GM18870 (cell line): ENCODE measurements around the gene RAB22A.

Source experiments
- ATAC-seq: cut with Tn5 transposase; IDR thresholded peaks from one replicate; pipeline ENCODE4 v1.9.1; 2021; ENCODE audit warnings: moderate library complexity; ENCODE audit not compliant: unreplicated experiment

The RAB22A gene

DNA sequence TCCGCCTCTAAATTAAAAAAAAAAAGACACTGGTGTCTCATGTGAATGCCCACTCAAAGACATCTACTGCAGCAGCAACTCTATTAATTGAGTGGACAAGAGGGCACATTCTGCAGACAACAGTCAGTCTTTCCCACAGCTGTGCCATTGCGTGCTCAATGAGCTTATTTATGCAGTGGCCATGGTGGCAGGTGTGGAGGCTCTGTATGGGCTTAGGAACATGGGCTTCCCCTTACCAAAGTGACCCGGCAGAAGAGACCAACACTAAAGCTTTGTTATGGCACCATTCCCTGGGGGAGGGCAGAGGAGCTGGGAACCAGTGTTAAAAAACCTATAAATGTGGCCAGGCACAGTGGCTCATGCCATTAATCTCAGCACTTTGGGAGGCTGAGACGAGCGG lies 75.3 kb downstream of the RAB22A start:
- ATAC-seq: no peak

DNA sequence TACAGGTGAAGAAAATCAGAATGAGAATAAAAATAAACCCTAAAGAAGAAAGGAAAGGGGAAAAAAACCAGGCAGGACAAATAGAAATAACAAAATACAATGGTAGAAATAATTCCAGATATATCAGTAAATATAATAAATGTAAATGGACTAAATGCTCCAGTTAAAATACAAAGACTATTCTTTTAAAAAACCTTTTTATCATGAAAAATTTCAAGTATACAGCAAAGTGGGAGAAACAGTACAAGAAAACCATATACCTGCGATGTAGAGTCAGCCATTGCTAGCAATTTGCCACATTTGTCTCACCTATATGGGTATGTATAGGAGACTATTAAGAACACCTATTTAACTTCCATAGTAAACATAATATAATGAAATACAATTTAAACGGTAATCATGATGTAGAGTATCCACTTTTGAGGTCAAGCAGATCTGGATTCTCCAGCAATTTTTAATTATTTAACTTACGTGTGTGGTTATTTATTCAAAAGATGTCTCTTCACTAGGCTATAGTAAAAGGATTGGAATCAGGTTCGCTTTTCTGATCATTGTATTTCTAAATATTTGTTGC lies 78.6 kb downstream of the RAB22A start:
- ATAC-seq: no peak

DNA sequence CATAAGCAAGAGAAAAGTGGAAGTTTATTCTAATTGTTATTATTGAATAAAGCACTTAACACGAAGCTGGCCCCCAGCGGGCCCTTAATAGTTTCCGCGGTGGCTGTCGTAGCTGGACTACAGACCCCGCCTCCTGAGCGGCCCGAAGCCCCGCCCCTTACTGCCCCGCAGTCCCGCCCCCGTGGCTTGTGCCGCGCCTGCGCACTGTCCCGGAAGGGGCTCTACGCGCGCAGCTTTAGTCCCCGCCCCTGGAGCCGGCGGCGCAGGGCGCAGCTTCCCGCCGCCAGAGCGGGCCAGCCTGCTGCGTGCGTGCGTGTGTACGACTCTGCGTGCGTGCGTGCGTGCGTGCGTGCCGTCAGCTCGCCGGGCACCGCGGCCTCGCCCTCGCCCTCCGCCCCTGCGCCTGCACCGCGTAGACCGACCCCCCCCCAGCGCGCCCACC lies 79.4 kb downstream of the RAB22A start, which contains the start of gene VAPB:
Gene VAPB (plus strand): TSS at position 348 of the 442 bp plus-strand sequence. CDS start 231 bp downstream, outside the sequence.
- ATAC-seq: peak; percentile 71

DNA sequence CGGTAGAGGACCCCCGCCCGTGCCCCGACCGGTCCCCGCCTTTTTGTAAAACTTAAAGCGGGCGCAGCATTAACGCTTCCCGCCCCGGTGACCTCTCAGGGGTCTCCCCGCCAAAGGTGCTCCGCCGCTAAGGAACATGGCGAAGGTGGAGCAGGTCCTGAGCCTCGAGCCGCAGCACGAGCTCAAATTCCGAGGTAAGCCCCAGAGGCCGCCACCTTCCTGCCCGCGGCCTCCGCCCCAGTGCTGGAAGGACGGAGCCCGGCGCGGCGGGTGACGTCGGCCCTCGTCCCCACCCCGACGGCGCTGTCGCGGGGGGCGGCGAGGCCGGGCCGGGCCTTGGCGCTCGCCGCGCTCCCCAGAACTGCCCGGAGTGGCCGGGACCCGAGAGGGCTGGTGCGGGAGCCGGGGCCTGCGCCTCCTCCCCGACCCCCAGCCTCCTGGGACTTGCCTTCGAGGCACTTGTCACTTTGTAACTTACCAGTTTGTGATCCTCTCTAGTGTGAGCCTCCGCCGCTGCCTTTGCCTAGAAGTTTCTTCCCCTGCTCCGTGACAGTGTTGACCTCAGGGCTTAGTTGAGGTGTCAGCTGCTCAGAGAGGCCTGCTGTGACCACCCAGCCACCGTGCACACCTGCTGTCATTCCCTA lies 79.9 kb downstream of the RAB22A start:
- peak; percentile 18 for ATAC-seq

DNA sequence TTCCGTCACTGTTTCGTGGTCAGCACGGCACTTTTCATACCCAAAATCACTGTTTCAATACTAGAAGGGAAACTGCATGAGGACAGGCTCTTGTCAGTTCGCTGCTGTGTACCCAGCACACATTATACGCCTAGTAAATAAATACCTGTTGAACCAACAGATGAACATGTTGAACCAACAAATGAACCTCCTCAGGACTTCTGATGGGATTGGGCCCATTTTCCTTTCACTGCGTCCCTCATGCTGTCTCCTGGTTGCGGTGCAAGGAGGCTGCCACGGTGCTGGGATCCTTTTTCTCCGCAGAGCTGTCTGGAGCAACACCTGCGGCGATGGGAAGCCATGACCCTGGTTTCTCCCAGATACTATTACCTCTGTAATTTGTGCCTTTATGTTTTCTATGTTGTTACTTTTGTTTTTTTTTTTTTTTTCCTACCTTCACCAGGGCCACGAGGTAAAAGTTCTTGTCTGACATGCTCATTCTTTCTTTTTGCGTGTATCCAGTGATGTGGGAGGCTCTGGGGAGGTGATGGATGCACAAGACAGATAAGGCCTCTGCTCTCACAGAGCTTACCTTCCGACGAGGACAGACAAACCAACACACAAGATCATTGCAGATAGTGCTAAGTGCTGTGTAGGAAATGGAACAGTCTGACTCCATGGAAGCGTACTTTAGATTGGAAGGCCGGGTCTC lies 80.6 kb downstream of the RAB22A start:
- no peak for ATAC-seq

DNA sequence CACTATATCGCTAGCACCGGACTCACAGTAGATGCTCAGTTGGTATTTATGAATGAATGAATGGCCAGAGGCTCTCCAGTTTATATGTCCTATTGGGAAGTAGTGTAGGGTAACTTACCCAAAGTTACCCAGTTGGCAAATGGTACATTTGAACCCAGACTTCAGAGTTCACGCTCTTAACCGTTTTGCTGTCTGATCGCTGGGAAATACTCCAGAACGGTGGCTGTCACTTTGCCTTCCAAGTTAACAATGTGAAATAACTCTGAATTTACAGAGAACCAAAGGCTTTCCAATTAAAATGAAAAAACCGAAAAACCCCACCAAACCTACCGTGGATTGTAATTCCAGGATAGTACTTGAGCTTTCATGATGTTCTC lies 81.1 kb downstream of the RAB22A start:
- ATAC-seq: no peak

DNA sequence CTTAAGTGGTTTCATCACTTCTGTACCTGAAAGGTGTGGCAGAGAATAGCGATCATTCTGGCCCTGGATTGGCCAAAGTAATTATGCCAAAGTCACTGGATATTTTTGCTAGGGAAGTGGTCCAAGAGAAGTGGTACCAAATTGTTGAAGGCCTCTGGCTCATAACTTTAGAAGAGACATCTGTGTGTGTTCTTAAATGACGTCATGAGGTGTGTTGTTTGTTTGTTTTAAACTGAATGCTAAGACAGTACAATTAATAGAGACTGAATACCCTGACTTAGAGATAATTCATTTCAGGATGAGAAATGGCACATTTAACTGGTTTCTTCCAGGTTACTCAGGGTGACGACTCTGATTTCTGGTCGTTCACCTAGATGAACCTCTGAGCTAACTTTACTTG lies 82.8 kb downstream of the RAB22A start:
- no peak for ATAC-seq

DNA sequence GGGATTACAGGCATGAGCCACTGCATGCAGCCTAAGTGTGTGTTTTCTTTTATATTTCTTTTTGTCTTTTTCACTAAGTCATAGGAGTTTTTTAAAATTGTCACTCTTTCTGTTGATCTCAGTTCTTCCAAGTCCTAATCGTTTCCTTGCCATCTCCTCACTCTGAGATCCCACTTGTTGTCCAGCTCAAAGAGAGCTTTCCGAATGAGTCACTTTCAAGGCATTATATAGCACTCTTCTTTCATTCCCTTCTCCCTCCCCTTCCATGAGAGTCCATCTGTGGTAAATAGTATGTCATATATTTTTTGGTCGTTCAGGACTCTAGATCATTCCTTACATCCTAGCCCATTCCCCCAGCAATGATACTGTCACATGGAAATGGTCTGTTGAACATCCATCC lies 83.8 kb downstream of the RAB22A start:
- no peak for ATAC-seq

DNA sequence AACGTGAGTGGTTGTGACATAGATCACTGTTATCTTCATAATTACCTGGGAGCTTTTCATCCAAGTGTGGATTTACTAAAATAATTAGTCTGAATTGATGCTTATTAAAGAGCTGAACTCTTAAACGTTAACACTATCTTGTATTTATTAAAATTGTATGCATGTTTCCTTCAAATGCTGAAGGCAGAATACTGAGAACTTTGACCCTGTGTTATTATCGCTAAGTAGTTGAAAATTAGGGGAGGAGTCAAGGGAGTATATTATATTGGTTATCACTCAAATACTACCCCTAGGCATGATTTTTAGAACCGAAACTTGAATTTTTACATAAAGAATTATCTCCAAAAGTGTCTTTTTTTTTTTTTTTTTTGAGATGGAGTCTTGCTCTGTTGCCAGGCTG lies 85.3 kb downstream of the RAB22A start:
- ATAC-seq: no peak

DNA sequence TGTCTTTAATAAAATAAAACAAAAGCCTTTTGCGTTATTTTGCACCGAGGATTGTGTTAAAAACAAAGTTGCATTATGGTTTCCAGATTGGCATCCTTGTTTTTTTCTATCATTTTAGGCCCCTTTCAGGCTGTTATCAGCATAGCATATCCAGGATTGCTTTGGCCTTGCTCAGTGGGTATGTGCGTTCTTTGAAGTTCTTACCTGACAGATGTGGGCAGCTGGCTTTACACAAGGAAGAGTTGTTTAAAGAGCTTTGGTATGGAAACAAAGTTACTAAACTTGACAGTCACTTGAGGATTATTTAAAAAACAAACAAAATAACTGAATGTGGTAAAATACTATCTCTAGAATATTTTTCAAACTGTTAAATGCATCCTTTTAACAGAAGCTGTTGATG lies 86.1 kb downstream of the RAB22A start:
- no peak for ATAC-seq

DNA sequence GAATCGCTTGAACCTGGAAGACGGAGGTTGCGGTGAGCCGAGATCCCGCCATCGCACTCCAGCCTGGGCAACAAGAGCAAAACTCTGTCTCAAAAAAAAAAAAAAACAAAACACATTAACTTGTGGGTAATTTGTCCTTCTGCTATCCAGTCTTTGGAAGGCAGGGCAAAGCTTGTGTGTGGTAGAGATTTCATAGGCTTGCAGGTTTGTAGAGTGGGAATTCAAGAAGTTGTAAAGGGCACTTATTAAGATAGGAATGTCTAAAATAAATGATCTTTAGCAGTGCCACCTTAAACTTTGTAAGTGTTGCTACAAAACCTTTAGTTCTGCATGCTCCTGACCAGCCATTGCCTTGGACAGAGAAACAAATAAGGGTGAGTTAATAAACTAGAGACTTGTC lies 87.9 kb downstream of the RAB22A start:
- ATAC-seq: no peak

DNA sequence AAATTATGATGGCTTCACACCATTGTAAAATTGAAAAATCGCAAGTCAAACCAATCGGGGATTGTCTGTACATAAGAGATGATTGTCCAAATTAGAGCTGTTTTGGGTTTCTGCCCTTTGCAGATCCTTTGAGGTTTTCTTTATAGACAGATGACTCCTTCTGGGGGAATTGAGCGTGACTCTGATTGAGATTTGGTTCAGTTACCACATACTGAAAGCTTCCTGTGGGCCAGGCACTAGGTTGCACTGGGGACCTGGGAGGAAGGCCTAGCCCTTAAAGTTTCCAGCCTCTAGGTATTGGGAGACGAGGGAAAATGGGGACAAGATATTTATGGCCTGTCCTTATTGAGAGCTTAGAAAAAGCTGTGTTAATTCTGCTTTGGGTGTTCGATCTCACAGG lies 88.7 kb downstream of the RAB22A start:
- no peak for ATAC-seq

DNA sequence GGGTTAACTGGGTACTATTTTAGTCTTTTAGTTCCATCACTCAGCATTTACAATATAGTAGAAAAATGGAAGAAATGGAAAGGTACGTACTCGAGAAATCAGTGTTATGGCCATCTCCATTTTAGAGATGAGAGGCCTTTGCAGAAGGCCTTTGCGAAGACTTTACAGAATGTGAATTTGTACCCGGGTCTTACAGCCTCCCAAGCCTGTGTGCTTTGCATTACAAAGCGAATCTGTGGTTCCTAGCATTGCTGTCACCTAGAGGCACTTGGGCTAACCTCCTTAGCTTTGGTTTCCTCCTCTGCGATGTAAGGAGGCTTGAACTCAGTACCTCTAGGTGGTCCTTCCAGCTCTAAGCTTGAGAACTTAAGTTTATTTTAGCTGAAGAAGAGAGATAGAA lies 90.4 kb downstream of the RAB22A start:
- no peak for ATAC-seq

DNA sequence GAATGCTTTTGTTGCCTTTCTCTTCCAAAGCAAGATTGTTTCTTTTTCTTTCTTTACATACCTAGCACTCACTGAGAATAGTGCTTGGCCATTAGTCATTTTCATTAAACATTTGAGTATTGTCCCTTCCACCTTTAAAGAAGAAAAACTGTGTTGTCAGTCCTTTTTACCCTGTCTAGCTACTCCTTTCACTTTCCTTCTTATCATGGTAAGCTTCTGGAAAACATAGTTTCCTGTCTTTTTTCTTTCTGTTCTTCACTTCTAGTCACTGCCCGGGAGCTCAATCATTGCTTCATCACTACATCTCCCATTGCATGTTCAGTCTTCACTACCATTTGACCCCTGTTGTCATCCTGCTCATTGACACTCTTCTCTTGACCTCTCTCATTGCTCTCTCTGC lies 91.6 kb downstream of the RAB22A start:
- no peak for ATAC-seq

DNA sequence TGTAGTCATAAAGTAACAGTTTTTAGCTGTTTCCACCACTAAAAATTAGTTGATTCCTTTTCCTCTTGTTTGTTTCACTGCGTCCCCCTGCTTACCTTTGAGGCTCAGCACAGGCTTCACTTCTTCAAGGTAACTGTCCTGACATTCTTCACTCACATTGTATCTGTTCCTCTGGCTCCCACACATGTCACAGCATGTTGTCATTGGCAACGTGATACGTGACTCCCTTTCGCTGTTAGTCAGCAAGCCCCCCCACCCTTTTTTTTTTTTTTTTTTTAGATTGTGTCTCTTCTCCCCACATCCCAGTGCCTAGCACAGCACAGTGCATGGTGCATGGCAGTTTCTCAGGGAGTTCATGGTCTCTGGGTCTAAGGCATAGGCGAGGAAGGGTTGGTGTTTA lies 92.8 kb downstream of the RAB22A start:
- ATAC-seq: no peak

DNA sequence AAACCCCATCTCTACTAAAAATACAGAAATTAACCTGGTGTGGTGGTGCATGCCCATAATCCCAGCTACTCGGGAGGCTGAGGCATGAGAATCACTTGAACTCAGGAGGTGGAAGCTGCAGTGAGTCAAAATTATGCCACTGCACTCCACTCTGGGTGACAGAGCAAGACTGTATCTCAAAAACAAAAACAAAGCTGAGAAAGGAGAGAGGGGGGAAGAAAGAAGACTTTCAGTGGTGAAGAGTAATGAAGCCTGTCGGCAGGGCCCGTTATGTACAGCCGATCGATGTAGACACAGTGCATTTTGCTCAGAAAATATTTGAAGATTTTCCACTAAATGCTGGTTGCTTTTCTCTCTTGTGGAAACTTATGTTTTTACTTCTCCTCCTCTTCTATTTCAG lies 93.3 kb downstream of the RAB22A start:
- ATAC-seq: peak; percentile 76

DNA sequence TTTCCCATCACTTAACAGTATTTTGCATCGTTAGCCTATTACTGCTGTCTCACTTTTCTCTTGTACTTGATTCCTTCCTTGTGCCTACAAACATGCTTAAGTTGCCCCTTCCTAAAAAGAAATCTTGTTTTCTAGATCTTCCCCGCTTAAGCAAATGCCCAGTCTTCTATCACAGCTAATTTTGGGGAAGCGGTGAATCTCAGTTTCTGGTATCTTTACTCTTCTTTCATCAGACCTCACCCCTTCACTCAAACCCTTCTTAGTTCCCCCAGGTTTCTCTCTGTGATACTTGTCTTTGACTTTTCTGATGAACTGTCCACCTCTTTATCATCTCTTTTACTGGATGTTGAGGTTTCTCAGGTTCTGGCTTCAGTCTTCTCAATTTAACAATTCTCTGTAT lies 93.8 kb downstream of the RAB22A start:
- no peak for ATAC-seq

DNA sequence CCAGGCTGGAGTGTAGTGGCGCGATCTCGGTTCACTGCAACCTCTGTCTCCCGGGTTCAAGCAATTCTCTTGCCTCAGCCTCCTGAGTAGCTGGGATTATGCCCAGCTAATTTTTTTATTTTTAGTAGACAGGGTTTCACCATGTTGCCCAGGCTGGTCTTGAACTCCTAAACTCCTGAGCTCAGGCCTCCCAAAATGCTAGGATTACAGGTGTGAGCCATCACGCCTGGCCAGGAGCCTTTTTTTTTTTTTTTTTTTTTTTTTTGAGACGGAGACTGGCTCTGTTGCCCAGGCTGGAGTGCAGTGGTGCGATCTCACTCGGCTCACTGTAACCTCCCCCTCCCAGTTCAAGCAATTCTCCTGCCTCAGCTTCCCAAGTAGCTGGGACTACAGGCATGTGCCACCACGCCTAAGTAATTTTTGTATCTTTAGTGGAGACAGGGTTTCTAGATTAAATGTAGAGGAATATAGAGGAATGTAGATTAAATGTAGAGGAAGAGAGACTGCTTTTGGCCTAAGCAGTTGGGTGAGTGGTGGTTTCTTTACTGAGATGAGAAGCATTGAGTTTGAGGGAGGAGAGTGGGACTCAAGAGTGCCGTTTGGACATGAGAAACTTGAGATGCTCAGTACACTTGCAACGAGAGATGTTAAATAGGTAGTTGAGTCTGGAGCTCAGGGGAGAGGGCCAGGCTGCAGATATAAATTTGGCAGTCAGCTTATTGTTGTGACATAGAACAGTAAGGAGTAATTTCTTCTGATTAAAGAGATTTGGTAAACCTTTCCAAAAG lies 96.2 kb downstream of the RAB22A start:
- no peak for ATAC-seq

DNA sequence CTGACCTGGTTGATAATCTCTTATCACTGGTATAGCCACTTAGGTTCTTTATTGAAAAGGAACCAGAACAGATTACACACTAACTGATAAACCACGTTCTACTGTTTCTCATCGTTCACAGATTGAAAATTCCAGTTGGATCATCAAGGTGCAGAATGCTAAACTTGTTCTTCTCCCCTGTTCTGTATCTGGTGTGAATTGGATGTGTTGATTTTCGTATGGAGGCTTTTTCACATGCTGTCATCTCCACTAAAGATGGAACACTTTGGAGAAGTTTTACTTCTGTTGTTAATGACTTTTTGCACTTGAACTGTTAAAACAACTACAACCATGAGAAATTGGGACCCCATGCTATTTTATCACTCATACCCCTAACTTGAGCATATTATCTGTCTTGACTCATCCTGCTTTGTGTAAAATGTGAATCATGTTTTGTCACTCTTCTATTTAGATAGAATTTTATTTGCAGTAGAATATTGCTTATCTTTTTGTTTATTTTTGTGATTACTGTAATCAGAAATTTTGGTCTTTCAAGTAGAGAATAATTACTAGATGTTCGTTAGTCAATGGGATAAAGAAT lies 97.0 kb downstream of the RAB22A start:
- ATAC-seq: no peak

DNA sequence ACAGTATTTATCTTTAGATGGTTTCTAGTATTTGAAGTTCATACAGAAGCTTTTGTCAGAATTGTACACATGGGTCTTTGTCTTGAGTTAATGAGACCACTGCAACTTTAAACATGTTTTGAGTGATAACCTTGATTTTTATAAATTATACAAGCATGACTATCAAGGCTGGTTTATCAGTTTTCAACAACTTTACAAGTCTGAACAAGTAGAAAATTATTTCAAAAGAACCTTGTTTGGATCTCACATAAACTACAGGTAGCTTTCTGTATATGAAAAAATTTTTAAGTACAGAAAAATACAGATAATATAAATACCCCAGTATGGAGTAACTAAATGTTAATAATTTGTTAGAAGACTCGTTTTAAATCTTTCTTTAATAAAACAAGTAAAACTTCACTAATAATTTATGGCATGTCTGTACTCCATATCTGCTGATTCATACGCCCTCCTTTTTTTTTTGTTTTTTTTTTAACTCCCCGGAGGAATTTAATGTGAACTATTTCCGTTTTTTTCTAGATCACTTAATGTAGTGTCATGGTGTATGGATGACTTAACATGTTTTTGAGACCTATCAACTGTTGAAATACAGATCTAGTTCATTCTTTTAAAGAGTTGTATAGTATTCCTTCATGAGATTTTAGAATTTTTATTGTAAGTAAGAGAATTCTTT lies 97.8 kb downstream of the RAB22A start:
- no peak for ATAC-seq
